HEK293 (cell line): ENCODE measurements around the gene SPRED3.

ENCODE experiments used
- BCL11A ChIP-seq: fragments of 450-650 bp; formaldehyde crosslinking; IDR thresholded peaks from 2 replicates; pipeline ENCODE4 v1.5.1; 2016; ENCODE audit warnings: low read depth, missing biosample characterization, missing genetic modification characterization
- BCL11B ChIP-seq: fragments of 450-650 bp; formaldehyde crosslinking; IDR thresholded peaks from 2 replicates; pipeline ENCODE4 v1.5.1; 2016; ENCODE audit warnings: low read depth, missing biosample characterization, missing genetic modification characterization
- OSR2 ChIP-seq: fragments of 450-650 bp; formaldehyde crosslinking; IDR thresholded peaks from 2 replicates; pipeline ENCODE4 v1.5.1; 2016; ENCODE audit warnings: missing biosample characterization, missing genetic modification characterization
- RBAK ChIP-seq: fragments of 450-650 bp; formaldehyde crosslinking; IDR thresholded peaks from 2 replicates; pipeline ENCODE4 v1.5.1; 2016; ENCODE audit warnings: missing biosample characterization, missing genetic modification characterization
- SCRT2 ChIP-seq: fragments of 450-650 bp; formaldehyde crosslinking; IDR thresholded peaks from 2 replicates; pipeline ENCODE4 v1.5.1; 2016; ENCODE audit warnings: missing biosample characterization, missing genetic modification characterization
- ZBTB17 ChIP-seq: fragments of 450-650 bp; formaldehyde crosslinking; IDR thresholded peaks from 2 replicates; pipeline ENCODE4 v1.5.1; 2016; ENCODE audit warnings: missing biosample characterization, missing genetic modification characterization
- ZBTB20 ChIP-seq: fragments of 450-650 bp; formaldehyde crosslinking; IDR thresholded peaks from 2 replicates; pipeline ENCODE4 v1.5.1; 2016; ENCODE audit warnings: missing biosample characterization, missing genetic modification characterization
- ZEB2 ChIP-seq: fragments of 450-650 bp; formaldehyde crosslinking; IDR thresholded peaks from 2 replicates; pipeline ENCODE4 v1.5.1; 2016; ENCODE audit warnings: missing biosample characterization, missing genetic modification characterization
- ZFP69B ChIP-seq: fragments of 450-650 bp; formaldehyde crosslinking; IDR thresholded peaks from 2 replicates; pipeline ENCODE4 v1.5.1; 2016; ENCODE audit warnings: missing biosample characterization, missing genetic modification characterization
- ZIC2 ChIP-seq: fragments of 450-650 bp; formaldehyde crosslinking; IDR thresholded peaks from 2 replicates; pipeline ENCODE4 v1.5.1; 2016; ENCODE audit warnings: missing biosample characterization, missing genetic modification characterization
- ZNF114 ChIP-seq: fragments of 450-650 bp; formaldehyde crosslinking; IDR thresholded peaks from 2 replicates; pipeline ENCODE4 v1.5.0; 2017; ENCODE audit warnings: missing biosample characterization, missing genetic modification characterization
- ZNF16 ChIP-seq: fragments of 450-650 bp; formaldehyde crosslinking; IDR thresholded peaks from 2 replicates; pipeline ENCODE4 v1.5.1; 2016; ENCODE audit warnings: low read depth, missing biosample characterization, missing genetic modification characterization
- ZNF174 ChIP-seq: fragments of 450-650 bp; formaldehyde crosslinking; IDR thresholded peaks from 2 replicates; pipeline ENCODE4 v1.5.0; 2017; ENCODE audit warnings: missing biosample characterization, mild to moderate bottlenecking, missing genetic modification characterization
- ZNF561 ChIP-seq: fragments of 450-650 bp; IDR thresholded peaks from 2 replicates; pipeline ENCODE4 v1.5.1; 2018; ENCODE audit warnings: missing biosample characterization, missing genetic modification characterization, borderline replicate concordance
- ZNF624 ChIP-seq: fragments of 450-650 bp; formaldehyde crosslinking; IDR thresholded peaks from 2 replicates; pipeline ENCODE4 v1.5.1; 2017; ENCODE audit warnings: missing biosample characterization, missing genetic modification characterization
- ZNF629 ChIP-seq: fragments of 450-650 bp; formaldehyde crosslinking; IDR thresholded peaks from 2 replicates; pipeline ENCODE4 v1.5.1; 2017; ENCODE audit warnings: missing biosample characterization, missing genetic modification characterization
- ZNF677 ChIP-seq: fragments of 450-650 bp; IDR thresholded peaks from 2 replicates; pipeline ENCODE4 v1.5.0; 2018; ENCODE audit warnings: missing biosample characterization, mild to moderate bottlenecking, missing genetic modification characterization, moderate library complexity
- ZNF747 ChIP-seq: fragments of 450-650 bp; formaldehyde crosslinking; IDR thresholded peaks from 2 replicates; pipeline ENCODE4 v1.5.1; 2016; ENCODE audit warnings: missing biosample characterization, missing genetic modification characterization
- TF ChIP-seq, protein P1 (sequence below): fragments of 450-650 bp; formaldehyde crosslinking; IDR thresholded peaks from 2 replicates; pipeline ENCODE4 v1.5.1; 2016; ENCODE audit warnings: missing biosample characterization, missing genetic modification characterization
- TF ChIP-seq, protein P2 (sequence below): fragments of 450-650 bp; formaldehyde crosslinking; IDR thresholded peaks from 2 replicates; pipeline ENCODE4 v1.5.1; 2016; ENCODE audit warnings: missing biosample characterization, missing genetic modification characterization
- TF ChIP-seq, protein P3 (sequence below): fragments of 450-650 bp; formaldehyde crosslinking; IDR thresholded peaks from 2 replicates; pipeline ENCODE4 v1.5.1; 2016; ENCODE audit warnings: missing biosample characterization, missing genetic modification characterization, low read depth
- TF ChIP-seq, protein P4 (sequence below): fragments of 450-650 bp; formaldehyde crosslinking; IDR thresholded peaks from 2 replicates; pipeline ENCODE4 v1.5.1; 2016; ENCODE audit warnings: missing biosample characterization, missing genetic modification characterization
- TF ChIP-seq, protein P5 (sequence below): fragments of 450-650 bp; formaldehyde crosslinking; IDR thresholded peaks from 2 replicates; pipeline ENCODE4 v1.5.1; 2017; ENCODE audit warnings: missing biosample characterization, missing genetic modification characterization
- TF ChIP-seq, protein P6 (sequence below): fragments of 450-650 bp; formaldehyde crosslinking; IDR thresholded peaks from 2 replicates; pipeline ENCODE4 v1.5.1; 2016; ENCODE audit warnings: missing biosample characterization, missing genetic modification characterization
- TF ChIP-seq, protein P7 (sequence below): fragments of 450-650 bp; formaldehyde crosslinking; IDR thresholded peaks from 2 replicates; pipeline ENCODE4 v1.5.1; 2016; ENCODE audit warnings: missing biosample characterization, missing genetic modification characterization

SPRED3 gene

DNA sequence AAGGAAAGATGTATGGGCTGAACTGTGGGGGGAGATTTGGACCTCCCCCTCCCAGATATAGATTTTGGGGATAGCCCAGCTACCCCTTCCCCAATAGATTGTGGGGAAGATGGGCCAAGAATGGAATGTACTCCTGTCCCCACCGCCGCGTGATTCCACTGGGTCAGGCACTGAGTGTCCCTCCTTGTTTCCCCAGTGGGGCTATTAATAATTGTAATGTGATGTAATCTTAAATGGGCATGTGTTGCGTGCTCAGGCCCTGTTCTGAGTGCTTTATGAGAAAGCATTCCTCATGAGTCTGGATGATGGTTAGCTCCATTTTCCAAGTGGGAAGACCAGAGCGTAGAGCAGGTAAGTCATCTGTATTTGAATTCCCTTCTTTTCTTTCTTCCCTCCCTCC lies 12.7 kb upstream of the SPRED3 start (continued):
- TF ChIP-seq ZNF16 (tag by site-specific recombination) (no peak), ZNF747 (no peak), OSR2 (tag by site-specific recombination) (no peak), ZNF629 (tag by site-specific recombination) (0 out of 2 replicates have a peak, but pooled peaks have one; percentile 24), ZBTB20 (no peak), ZIC2 (no peak), SCRT2 (peak; percentile 63; the same call in 1 of the 2 replicates), ZFP69B (peak; percentile 99), BCL11B (tag by site-specific recombination) (no peak), ZNF677 (no peak), ZNF624 (no peak), ZEB2 (no peak), ZBTB17 (tag by site-specific recombination) (no peak), ZNF114 (tag by site-specific recombination) (no peak), BCL11A (tag by site-specific recombination) (no peak), ZNF561 (tag by site-specific recombination) (0 out of 2 replicates have a peak, but pooled peaks have one; percentile 7), RBAK (tag by site-specific recombination) (0 out of 2 replicates have a peak, but pooled peaks have one; percentile 3), ZNF174 (tag by site-specific recombination) (no peak)
- TF ChIP-seq, protein P1, sequence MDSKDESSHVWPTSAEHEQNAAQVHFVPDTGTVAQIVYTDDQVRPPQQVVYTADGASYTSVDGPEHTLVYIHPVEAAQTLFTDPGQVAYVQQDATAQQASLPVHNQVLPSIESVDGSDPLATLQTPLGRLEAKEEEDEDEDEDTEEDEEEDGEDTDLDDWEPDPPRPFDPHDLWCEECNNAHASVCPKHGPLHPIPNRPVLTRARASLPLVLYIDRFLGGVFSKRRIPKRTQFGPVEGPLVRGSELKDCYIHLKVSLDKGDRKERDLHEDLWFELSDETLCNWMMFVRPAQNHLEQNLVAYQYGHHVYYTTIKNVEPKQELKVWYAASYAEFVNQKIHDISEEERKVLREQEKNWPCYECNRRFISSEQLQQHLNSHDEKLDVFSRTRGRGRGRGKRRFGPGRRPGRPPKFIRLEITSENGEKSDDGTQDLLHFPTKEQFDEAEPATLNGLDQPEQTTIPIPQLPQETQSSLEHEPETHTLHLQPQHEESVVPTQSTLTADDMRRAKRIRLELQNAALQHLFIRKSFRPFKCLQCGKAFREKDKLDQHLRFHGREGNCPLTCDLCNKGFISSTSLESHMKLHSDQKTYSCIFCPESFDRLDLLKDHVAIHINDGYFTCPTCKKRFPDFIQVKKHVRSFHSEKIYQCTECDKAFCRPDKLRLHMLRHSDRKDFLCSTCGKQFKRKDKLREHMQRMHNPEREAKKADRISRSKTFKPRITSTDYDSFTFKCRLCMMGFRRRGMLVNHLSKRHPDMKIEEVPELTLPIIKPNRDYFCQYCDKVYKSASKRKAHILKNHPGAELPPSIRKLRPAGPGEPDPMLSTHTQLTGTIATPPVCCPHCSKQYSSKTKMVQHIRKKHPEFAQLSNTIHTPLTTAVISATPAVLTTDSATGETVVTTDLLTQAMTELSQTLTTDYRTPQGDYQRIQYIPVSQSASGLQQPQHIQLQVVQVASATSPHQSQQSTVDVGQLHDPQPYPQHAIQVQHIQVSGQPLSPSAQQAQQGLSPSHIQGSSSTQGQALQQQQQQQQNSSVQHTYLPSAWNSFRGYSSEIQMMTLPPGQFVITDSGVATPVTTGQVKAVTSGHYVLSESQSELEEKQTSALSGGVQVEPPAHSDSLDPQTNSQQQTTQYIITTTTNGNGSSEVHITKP (tag by site-specific recombination) = no peak; the same call in 1 of the 2 replicates
- TF ChIP-seq, protein P2, sequence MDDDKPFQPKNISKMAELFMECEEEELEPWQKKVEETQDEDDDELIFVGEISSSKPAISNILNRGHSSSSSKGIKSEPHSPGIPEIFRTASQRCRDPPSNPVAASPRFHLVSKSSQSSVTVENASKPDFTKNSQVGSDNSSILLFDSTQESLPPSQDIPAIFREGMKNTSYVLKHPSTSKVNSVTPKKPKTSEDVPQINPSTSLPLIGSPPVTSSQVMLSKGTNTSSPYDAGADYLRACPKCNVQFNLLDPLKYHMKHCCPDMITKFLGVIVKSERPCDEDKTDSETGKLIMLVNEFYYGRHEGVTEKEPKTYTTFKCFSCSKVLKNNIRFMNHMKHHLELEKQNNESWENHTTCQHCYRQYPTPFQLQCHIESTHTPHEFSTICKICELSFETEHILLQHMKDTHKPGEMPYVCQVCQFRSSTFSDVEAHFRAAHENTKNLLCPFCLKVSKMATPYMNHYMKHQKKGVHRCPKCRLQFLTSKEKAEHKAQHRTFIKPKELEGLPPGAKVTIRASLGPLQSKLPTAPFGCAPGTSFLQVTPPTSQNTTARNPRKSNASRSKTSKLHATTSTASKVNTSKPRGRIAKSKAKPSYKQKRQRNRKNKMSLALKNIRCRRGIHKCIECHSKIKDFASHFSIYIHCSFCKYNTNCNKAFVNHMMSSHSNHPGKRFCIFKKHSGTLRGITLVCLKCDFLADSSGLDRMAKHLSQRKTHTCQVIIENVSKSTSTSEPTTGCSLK (tag by site-specific recombination) = no peak
- TF ChIP-seq, protein P3, sequence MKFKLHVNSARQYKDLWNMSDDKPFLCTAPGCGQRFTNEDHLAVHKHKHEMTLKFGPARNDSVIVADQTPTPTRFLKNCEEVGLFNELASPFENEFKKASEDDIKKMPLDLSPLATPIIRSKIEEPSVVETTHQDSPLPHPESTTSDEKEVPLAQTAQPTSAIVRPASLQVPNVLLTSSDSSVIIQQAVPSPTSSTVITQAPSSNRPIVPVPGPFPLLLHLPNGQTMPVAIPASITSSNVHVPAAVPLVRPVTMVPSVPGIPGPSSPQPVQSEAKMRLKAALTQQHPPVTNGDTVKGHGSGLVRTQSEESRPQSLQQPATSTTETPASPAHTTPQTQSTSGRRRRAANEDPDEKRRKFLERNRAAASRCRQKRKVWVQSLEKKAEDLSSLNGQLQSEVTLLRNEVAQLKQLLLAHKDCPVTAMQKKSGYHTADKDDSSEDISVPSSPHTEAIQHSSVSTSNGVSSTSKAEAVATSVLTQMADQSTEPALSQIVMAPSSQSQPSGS (tag by site-specific recombination) = peak; percentile 75
- TF ChIP-seq, protein P4, sequence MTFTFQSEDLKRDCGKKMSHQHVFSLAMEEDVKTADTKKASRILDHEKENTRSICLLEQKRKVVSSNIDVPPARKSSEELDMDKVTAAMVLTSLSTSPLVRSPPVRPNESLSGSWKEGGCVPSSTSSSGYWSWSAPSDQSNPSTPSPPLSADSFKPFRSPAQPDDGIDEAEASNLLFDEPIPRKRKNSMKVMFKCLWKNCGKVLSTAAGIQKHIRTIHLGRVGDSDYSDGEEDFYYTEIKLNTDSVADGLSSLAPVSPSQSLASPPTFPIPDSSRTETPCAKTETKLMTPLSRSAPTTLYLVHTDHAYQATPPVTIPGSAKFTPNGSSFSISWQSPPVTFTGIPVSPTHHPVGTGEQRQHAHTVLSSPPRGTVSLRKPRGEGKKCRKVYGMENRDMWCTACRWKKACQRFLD (tag by site-specific recombination) = no peak
- TF ChIP-seq, protein P5, sequence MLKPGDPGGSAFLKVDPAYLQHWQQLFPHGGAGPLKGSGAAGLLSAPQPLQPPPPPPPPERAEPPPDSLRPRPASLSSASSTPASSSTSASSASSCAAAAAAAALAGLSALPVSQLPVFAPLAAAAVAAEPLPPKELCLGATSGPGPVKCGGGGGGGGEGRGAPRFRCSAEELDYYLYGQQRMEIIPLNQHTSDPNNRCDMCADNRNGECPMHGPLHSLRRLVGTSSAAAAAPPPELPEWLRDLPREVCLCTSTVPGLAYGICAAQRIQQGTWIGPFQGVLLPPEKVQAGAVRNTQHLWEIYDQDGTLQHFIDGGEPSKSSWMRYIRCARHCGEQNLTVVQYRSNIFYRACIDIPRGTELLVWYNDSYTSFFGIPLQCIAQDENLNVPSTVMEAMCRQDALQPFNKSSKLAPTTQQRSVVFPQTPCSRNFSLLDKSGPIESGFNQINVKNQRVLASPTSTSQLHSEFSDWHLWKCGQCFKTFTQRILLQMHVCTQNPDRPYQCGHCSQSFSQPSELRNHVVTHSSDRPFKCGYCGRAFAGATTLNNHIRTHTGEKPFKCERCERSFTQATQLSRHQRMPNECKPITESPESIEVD = no peak
- TF ChIP-seq, protein P6, sequence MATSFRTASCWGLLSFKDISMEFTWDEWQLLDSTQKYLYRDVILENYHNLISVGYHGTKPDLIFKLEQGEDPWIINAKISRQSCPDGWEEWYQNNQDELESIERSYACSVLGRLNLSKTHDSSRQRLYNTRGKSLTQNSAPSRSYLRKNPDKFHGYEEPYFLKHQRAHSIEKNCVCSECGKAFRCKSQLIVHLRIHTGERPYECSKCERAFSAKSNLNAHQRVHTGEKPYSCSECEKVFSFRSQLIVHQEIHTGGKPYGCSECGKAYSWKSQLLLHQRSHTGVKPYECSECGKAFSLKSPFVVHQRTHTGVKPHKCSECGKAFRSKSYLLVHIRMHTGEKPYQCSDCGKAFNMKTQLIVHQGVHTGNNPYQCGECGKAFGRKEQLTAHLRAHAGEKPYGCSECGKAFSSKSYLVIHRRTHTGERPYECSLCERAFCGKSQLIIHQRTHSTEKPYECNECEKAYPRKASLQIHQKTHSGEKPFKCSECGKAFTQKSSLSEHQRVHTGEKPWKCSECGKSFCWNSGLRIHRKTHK (tag by site-specific recombination) = no peak
- TF ChIP-seq, protein P7, sequence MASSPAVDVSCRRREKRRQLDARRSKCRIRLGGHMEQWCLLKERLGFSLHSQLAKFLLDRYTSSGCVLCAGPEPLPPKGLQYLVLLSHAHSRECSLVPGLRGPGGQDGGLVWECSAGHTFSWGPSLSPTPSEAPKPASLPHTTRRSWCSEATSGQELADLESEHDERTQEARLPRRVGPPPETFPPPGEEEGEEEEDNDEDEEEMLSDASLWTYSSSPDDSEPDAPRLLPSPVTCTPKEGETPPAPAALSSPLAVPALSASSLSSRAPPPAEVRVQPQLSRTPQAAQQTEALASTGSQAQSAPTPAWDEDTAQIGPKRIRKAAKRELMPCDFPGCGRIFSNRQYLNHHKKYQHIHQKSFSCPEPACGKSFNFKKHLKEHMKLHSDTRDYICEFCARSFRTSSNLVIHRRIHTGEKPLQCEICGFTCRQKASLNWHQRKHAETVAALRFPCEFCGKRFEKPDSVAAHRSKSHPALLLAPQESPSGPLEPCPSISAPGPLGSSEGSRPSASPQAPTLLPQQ = peak; percentile 100
